Gastroesophageal sphincter (tissue), 3 donors: ENCODE data around the gene SAP130.

Source experiments
- POLR2A ChIP-seq, 2 donors: fragments of 450-650 bp; IDR thresholded peaks; one replicate each; pipeline ENCODE4 v1.6.1; 2017; ENCODE audit warnings: antibody characterized with exemption in 2 of 2, mild to moderate bottlenecking in 2 of 2, moderate library complexity in 1 of 2
- TF ChIP-seq, protein P1 (sequence below), 4 experiments: fragments of 200-600 bp in 2 of 4; fragments of 450-650 bp in 2 of 4; sonication (generic) in 1 of 4; IDR thresholded peaks; one replicate each; pipeline ENCODE4 v1.5.1; 2017 to 2019; ENCODE audit warnings: antibody characterized with exemption in 4 of 4, mild to moderate bottlenecking in 2 of 4, moderate library complexity in 2 of 4

- TF ChIP-seq, protein P1, sequence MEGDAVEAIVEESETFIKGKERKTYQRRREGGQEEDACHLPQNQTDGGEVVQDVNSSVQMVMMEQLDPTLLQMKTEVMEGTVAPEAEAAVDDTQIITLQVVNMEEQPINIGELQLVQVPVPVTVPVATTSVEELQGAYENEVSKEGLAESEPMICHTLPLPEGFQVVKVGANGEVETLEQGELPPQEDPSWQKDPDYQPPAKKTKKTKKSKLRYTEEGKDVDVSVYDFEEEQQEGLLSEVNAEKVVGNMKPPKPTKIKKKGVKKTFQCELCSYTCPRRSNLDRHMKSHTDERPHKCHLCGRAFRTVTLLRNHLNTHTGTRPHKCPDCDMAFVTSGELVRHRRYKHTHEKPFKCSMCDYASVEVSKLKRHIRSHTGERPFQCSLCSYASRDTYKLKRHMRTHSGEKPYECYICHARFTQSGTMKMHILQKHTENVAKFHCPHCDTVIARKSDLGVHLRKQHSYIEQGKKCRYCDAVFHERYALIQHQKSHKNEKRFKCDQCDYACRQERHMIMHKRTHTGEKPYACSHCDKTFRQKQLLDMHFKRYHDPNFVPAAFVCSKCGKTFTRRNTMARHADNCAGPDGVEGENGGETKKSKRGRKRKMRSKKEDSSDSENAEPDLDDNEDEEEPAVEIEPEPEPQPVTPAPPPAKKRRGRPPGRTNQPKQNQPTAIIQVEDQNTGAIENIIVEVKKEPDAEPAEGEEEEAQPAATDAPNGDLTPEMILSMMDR (IDR thresholded peaks at IDR 0.05), result no peak
- TF ChIP-seq POLR2A (IDR thresholded peaks at IDR 0.05), result no peak
These were observed 136.0 kb downstream of the SAP130 start for GRCh38 chr2:127891811-127892210.
